Activated CD4-positive, alpha-beta T cell treated with anti-CD3 and anti-CD28 coated beads for 36 hours (primary cell): Measurements from ENCODE around the gene GCDH. TPM values are rescaled to one million over a fixed set of nuclear protein-coding genes. Genes with fewer than 3 reads are reported as not detected.

ENCODE experiments used
- ATAC-seq: fragments of 200-7000 bp; cut with Tn5 transposase; one replicate; pipeline ENCODE4 v1.10.0; 2021; ENCODE audit warnings: mild to moderate bottlenecking, moderate library complexity
- CTCF ChIA-PET: fragments of 350-600 bp; sonication (Branson Sonifier 250); formaldehyde crosslinking; loops from one replicate; lab custom pipeline; 2021; ENCODE audit warnings: antibody characterized with exemption; lab: Charles Lee
- POLR2A ChIA-PET: fragments of 350-600 bp; sonication (Branson Sonifier 250); formaldehyde crosslinking; loops from one replicate; lab custom pipeline; 2021; ENCODE audit warnings: antibody characterized with exemption, inconsistent platforms; lab: Charles Lee
- DNase-seq: peaks from one replicate; pipeline ENCODE4 v3.0.0-alpha.2; 2020
- H3K27ac Mint-ChIP-seq: one replicate; pipeline ENCODE4 v1.8.0; 2021; ENCODE audit warnings: mixed read lengths
- H3K27me3 Mint-ChIP-seq: one replicate; pipeline ENCODE4 v1.8.0; 2021; ENCODE audit warnings: mixed read lengths
- H3K36me3 Mint-ChIP-seq: one replicate; pipeline ENCODE4 v1.8.0; 2021; ENCODE audit warnings: low read depth, mixed read lengths
- H3K4me1 Mint-ChIP-seq: one replicate; pipeline ENCODE4 v1.8.0; 2021; ENCODE audit warnings: mixed read lengths
- H3K4me3 Mint-ChIP-seq: one replicate; pipeline ENCODE4 v1.8.0; 2021; ENCODE audit warnings: mild to moderate bottlenecking, moderate library complexity, mixed read lengths
- H3K9me3 Mint-ChIP-seq: one replicate; pipeline ENCODE4 v1.8.0; 2021; ENCODE audit warnings: low read depth, mixed read lengths
- intact Hi-C, 2 experiments: fragments of 100-400 bp; cut with DNase I in 1 of 2; cut with micrococcal nuclease in 1 of 2; formaldehyde crosslinking; loops; one replicate each; pipeline versions ENCODE4 v1.14.2 to v1.15.1; 2022 to 2024; cut with DNase I, micrococcal nuclease
- total RNA-seq, 2 experiments: library from RNA; stranded (reverse); gene quantifications; one replicate each; pipeline ENCODE4 v1.2.3, GENCODE V29; 2021

The GCDH gene
- total RNA-seq, 2 experiments from 2014 or later, result 36.2 to 41.1 TPM

DNA sequence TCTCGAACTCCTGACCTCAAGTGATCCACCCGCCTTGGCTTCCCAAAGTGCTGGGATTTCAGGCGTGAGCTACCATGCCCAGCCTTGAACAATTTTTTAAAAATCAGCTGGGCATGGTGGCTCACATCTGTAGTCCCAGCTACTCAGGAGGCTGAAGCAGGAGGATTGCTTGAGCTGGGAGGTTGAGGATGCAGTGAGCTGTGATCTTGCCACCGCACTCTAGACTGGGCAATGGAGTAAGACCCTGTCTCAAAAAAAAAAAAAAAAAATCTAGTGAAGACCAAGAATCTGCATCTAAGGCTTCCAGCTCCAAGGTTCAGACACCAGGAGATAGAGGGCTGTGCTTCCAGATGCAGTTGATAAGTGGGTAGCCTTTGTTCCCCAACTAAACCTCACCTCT lies 26.8 kb upstream of the GCDH start:
- H3K4me1 Mint-ChIP-seq, result peaks cover 7% of the 10 kb centered on the region
- intact Hi-C loops, result no loop called here
- H3K4me3 Mint-ChIP-seq, result no peak overlapping the region
- H3K36me3 Mint-ChIP-seq, result no peaks in the 10 kb centered on the region
- no peaks in the 10 kb centered on the region for H3K9me3 Mint-ChIP-seq
- H3K27me3 Mint-ChIP-seq, result peaks cover 4% of the 10 kb centered on the region
- ATAC-seq, result no peak
- no peak for DNase-seq
- H3K27ac Mint-ChIP-seq, result no peak overlapping the region
- ChIA-PET POLR2A (no interaction called here), CTCF (interaction anchor here (0.5 to 1.8 kb wide), 10 partner anchors 8 to 1980 kb away, joined by 3 to 6 read pairs (median 4); partner anchors contain the start of genes ZNF490 and ZNF791)

GRCh38 chr19:12864721-12865715 lies 25.9 kb upstream of the GCDH start:
- H3K4me1 Mint-ChIP-seq, result peaks cover 7% of the 10 kb centered on the region
- intact Hi-C loops, result no loop called here
- POLR2A ChIA-PET, result no interaction called here

GRCh38 chr19:12865746-12866415 lies 25.1 kb upstream of the GCDH start:
- H3K27me3 Mint-ChIP-seq, result peaks cover 4% of the 10 kb centered on the region
- POLR2A ChIA-PET, result no interaction called here
- H3K4me1 Mint-ChIP-seq, result peaks cover 7% of the 10 kb centered on the region
- H3K4me3 Mint-ChIP-seq, result no peak overlapping the region
- intact Hi-C loops, result no loop called here
- DNase-seq (no peak), ATAC-seq (no peak)
- H3K36me3 Mint-ChIP-seq, result no peaks in the 10 kb centered on the region
- CTCF ChIA-PET, result no interaction called here
- H3K27ac Mint-ChIP-seq, result no peak overlapping the region
- H3K9me3 Mint-ChIP-seq, result no peaks in the 10 kb centered on the region

More at GRCh38 chr19:12864721-12865715, 25.9 kb upstream of the GCDH start:
- Mint-ChIP-seq H3K4me3 (no peak overlapping the region), H3K27me3 (peaks cover 4% of the 10 kb centered on the region), H3K36me3 (no peaks in the 10 kb centered on the region), H3K9me3 (no peaks in the 10 kb centered on the region), H3K27ac (no peak overlapping the region)
- ATAC-seq (no peak), DNase-seq (no peak)
- CTCF ChIA-PET, result interaction anchor here (0.6 to 1.8 kb wide), 7 partner anchors 7 to 255 kb away, joined by 3 to 4 read pairs (median 3); partner anchors contain the start of genes ZNF490 and ZNF791

DNA sequence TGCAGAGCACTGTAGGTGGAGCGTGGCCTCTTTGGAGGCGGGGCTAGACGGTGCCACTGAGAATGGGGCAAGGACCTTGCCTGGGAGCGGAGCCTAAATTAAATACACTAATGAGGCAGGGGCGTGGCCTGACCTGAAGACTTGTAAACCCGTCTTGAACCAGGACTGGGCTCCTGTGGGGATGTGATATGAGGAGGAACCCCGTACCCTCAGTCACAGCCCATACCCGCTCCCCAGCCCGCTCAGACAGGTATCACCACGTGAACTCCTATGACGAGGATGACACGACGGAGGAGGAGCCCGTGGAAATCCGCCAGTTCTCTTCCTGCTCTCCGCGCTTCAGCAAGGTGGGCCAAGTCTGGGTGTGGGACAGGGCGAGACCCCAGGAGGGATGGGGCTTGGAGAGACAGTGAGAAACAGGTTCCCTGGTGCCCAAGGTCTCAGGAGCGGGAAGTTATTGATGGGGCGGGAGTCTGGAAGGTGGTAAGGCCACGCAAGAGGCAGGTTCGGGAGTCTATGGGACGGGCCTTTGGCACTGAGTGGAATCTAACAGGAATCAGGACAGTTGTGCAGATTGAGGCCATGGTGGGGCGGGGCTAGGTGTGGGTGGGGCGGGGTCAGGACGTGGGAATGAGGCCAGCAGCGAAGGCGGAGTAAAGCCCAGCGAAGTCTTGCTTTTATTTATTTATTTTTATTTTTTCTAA lies 24.4 kb upstream of the GCDH start:
- POLR2A ChIA-PET, result no interaction called here
- Mint-ChIP-seq H3K36me3 (no peaks in the 10 kb centered on the region), H3K4me3 (no peak overlapping the region), H3K9me3 (no peaks in the 10 kb centered on the region), H3K4me1 (peaks cover 7% of the 10 kb centered on the region), H3K27me3 (peaks cover 4% of the 10 kb centered on the region), H3K27ac (no peak overlapping the region)
- intact Hi-C loops, result no loop called here
- CTCF ChIA-PET, result interaction anchor here (1.0 to 1.5 kb wide), 2 partner anchors 18 to 107 kb away, joined by 3 to 8 read pairs; no protein-coding TSS in a partner anchor
- ATAC-seq, result no peak
- DNase-seq, result no peak

DNA sequence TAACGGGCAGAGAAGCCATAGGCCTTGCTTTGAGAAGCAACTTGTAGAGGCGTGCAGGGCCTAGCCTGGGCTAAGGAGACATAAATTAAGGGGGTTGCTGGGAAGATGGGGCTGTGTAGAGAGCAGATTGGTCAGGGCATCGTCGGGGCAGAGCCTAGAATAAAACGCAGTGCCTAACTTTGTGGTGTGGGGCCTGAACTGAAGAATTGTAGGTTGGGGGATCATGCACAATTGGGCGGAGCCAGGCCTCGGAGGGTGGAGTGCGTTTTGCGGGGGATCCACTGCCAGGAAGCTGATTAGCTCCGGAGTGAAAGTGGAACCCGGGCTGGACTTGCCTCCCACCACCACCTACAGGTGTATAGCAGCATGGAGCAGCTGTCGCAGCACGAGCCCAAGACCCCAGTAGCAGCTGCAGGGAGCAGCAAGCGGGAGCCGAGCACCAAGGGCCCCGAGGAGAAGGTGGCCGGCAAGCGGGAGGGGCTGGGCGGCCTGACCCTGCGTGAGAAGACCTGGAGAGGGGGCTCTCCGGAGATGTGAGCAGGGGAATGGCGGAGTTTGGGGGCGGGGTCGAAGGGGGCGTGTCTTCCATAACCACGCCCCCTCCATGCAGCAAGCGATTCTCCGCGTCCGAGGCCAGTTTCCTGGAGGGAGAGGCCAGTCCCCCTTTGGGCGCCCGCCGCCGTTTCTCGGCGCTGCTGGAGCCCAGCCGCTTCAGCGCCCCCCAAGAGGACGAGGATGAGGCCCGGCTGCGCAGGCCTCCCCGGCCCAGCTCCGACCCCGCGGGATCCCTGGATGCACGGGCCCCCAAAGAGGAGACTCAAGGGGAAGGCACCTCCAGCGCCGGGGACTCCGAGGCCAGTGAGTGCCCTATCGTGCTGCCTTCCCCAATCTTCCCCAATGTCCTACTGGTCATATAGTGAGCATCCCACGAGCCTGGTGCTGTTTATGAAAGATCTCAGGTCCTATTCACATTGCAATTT lies 23.6 kb upstream of the GCDH start:
- intact Hi-C loops, result no loop called here

DNA sequence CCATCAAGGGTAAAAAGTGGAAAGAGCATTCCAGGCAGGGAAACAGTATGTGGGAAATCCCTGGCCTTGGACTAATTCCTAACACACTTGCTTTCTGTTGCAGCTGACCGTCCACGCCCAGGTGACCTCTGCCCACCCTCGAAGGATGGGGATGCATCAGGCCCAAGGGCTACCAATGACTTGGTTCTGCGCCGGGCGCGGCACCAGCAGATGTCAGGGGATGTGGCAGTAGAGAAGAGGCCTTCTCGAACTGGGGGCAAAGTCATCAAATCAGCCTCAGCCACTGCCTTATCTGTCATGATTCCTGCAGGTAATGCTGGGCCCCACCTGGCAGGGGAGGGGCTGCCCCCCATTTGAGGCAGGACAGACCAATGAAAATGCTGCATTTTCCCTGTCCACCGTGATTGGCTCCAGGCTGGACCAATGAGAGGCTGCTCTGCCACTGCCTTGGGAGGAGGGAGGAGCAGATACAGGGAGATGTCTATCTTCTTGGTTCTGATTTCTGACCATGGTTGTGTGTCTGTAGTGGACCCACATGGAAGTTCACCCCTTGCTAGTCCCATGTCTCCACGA lies 22.3 kb upstream of the GCDH start:
- ChIA-PET POLR2A (no interaction called here), CTCF (no interaction called here)
- DNase-seq (peak; percentile 45), ATAC-seq (peak; percentile 11)
- Mint-ChIP-seq H3K27me3 (peaks cover 4% of the 10 kb centered on the region), H3K4me3 (no peak overlapping the region), H3K9me3 (no peaks in the 10 kb centered on the region), H3K4me1 (peaks cover 7% of the 10 kb centered on the region), H3K27ac (no peak overlapping the region), H3K36me3 (peaks cover 16% of the 10 kb centered on the region)
- intact Hi-C loops, result no loop called here

More for the DNA sequence above, 23.6 kb upstream of the GCDH start:
- ATAC-seq (peak; percentile 79), DNase-seq (peak; percentile 86)
- ChIA-PET POLR2A (no interaction called here), CTCF (interaction anchor here (1.0 to 1.5 kb wide), 2 partner anchors 17 to 107 kb away, joined by 3 to 8 read pairs; no protein-coding TSS in a partner anchor)
- Mint-ChIP-seq H3K27ac (no peak overlapping the region), H3K9me3 (no peaks in the 10 kb centered on the region), H3K4me1 (peaks cover 7% of the 10 kb centered on the region), H3K36me3 (peaks cover 5% of the 10 kb centered on the region), H3K27me3 (peaks cover 4% of the 10 kb centered on the region), H3K4me3 (peak overlapping the region; percentile 54)

GRCh38 chr19:12871681-12872080 lies 19.3 kb upstream of the GCDH start:
- POLR2A ChIA-PET, result interaction anchor here (1.0 kb wide), 1 partner anchor 17 kb away, joined by 5 read pairs; no protein-coding TSS in a partner anchor
- intact Hi-C loops, result no loop called here
- no peak overlapping the region for H3K27ac Mint-ChIP-seq
- peaks cover 5% of the 10 kb centered on the region for H3K4me1 Mint-ChIP-seq
- H3K9me3 Mint-ChIP-seq, result no peaks in the 10 kb centered on the region
- DNase-seq (no peak), ATAC-seq (no peak)
- no peaks in the 10 kb centered on the region for H3K27me3 Mint-ChIP-seq
- peaks cover 20% of the 10 kb centered on the region for H3K36me3 Mint-ChIP-seq
- CTCF ChIA-PET, result interaction anchor here (0.6 to 2.4 kb wide), 4 partner anchors 13 to 94 kb away, joined by 4 to 11 read pairs (median 5); partner anchors contain the start of gene GCDH
- H3K4me3 Mint-ChIP-seq, result no peak overlapping the region

DNA sequence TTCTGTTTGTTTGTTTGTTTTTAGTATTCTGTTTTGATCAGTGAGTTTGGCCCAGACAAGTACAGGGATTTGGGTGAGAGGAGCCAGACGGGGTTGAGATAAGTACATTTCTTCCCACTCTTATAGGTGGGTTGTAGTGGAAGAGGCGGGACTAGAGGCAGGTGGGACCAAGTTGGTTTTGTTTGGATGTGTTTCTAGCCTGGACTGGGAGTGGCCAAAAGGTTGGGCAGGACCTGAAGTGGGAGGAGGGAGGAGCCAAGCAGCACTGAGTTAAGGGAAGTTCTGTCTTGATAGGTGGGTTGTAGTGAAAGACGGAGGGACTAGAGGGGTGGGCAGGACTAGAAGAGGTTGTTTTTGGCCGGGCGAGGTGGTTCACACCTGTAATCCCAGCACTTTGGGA lies 18.7 kb upstream of the GCDH start:
- POLR2A ChIA-PET, result interaction anchor here (1.0 to 1.7 kb wide), 3 partner anchors 13 to 138 kb away, joined by 4 to 9 read pairs (median 5); partner anchors contain the start of gene TRIR
- no peaks in the 10 kb centered on the region for H3K27me3 Mint-ChIP-seq
- H3K9me3 Mint-ChIP-seq, result no peaks in the 10 kb centered on the region
- DNase-seq (no peak), ATAC-seq (no peak)
- CTCF ChIA-PET, result interaction anchor here (0.6 to 2.4 kb wide), 9 partner anchors 8 to 93 kb away, joined by 3 to 11 read pairs (median 4); partner anchors contain the start of gene GCDH
- H3K27ac Mint-ChIP-seq, result no peak overlapping the region
- H3K36me3 Mint-ChIP-seq, result peaks cover 23% of the 10 kb centered on the region
- H3K4me3 Mint-ChIP-seq, result no peak overlapping the region
- peaks cover under 1% of the 10 kb centered on the region for H3K4me1 Mint-ChIP-seq
- intact Hi-C loops, result no loop called here

DNA sequence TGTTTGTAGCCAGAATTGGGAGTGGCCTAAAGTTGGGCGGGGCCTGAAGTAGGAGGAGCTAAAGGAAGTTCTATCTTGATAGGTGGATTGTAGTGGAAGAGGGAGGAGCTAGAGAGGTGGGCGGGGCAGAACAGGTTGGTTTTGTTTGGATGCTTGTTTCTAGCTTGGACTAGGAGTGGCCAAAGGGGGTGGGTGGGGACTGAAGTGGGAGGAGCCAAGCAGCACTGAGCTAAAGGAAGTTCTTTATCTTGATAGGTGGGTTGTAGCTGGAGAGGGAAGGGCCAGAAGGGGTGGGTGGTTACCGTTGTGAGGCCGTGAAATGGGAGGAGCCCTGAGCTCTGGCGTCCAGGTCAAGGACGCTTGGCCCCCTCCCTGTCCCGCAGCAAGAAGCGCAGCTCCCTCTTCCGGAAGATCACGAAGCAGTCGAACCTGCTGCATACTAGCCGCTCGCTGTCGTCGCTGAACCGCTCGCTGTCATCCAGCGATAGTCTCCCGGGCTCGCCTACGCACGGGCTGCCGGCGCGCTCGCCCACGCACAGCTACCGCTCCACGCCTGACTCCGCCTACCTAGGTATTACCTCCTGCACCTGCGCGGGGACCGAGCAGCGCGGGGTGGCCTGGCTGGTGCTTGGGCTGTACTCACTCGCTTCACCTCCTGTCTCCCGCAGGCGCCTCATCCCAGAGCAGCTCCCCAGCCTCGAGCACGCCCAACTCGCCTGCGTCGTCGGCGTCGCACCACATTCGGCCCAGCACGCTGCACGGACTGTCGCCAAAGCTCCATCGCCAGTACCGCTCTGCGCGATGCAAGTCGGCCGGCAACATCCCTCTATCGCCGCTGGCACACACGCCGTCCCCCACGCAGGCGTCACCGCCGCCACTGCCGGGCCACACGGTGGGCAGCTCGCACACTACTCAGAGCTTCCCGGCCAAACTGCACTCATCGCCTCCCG lies 17.7 kb upstream of the GCDH start:
- intact Hi-C loops, result no loop called here

More for the DNA sequence above, 17.7 kb upstream of the GCDH start:
- Mint-ChIP-seq H3K4me1 (no peaks in the 10 kb centered on the region), H3K9me3 (no peaks in the 10 kb centered on the region), H3K36me3 (peaks cover 28% of the 10 kb centered on the region), H3K27ac (no peak overlapping the region), H3K4me3 (peak overlapping the region; percentile 32), H3K27me3 (no peaks in the 10 kb centered on the region)
- ATAC-seq (peak; percentile 77), DNase-seq (peak; percentile 83)
- ChIA-PET POLR2A (interaction anchor here (0.7 to 1.7 kb wide), 3 partner anchors 12 to 158 kb away, joined by 4 to 9 read pairs (median 8); partner anchors contain the start of gene TRIR), CTCF (interaction anchor here (0.6 to 2.4 kb wide), 10 partner anchors 9 to 139 kb away, joined by 3 to 11 read pairs (median 4); partner anchors contain the start of genes GCDH and RTBDN)
